CMK (cell line): ENCODE measurements around the gene HLA-DRB1.
"Not testable (repeated sequence)": the region's sequence is repeated elsewhere in the genome, so short reads cannot be mapped to it uniquely, and the experiment has no call there.

ENCODE experiments used
- DNase-seq: peaks from one replicate; pipeline ENCODE4 v3.0.0-alpha.2; 2010; ENCODE audit warnings: low read depth

The HLA-DRB1 gene

DNA sequence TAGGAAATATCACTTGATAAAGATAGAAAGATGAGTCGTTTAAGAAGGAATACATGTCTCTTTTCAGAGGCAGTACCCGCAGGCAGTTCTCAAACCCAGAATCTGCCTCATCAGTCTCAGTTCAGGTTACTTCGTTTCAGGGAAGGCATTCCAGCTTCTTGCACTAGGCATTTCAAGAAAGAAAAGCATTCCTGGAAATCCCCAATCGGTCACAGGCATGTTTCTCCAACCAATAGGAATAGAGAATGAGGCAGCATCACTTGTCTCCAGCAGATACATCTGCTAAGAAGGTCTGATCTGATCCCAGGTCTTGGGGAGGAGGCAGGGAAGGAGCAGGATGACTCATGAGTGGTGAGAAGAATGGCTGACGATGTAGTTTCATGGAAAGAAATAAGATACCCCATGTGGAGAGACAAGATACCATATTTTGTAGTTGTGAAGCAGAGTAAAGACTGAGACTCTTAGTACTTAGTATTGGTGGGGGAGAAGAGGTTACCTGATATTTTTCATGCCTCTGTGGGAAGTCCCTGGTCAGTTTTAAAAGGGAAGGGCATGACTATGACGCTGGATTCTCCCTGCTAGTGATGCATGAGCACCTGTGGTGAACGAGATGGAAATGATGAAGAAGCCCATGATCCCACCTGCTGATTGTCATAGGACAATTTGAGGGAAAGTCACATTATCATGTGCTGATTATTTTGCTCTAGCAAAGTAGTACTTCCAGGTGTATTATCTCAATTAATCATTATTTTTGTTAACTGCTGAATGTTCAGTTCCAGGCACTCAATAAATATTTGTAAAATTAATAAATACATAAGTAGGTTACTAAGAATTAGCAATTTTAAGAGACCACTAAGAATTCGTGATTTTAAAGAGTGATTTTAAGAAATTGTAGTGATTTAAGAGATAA lies 20.3 kb upstream of the HLA-DRB1 start:
- peak; percentile 62 for DNase-seq

DNA sequence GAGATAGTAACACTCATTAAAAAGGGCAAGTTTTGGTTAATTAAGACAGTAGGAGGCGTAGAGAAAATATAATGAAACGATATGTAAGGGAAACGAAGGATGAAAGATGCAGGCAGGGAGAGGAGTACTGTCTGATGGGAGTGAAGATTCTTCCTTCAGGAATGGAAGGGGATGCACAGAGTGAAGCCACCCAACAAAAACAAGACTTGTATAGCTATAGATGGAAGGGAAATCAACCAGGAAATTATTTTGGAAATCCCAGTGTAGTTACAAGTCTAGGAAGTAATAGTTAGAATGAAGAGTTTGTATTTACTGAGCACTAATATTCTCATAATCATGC lies 19.7 kb upstream of the HLA-DRB1 start:
- DNase-seq, result no peak

DNA sequence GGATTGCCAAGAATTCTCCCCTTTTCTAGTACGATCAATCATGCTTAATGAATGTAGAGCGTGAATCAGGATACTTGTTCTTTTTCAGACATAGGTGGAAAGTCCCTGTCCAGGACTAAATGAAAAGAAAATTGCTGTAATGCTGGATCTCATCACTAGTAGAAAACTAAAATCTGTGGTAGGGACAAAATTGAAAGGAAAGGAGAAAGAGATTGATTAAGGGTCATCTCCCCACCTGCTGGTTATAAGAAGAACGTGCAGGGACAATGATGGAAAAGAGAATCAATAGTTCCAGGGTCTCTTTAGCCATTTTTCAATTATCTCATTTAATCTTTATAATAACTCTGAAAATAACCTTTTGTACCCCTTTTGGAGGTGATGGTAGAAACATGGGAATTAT lies 18.7 kb upstream of the HLA-DRB1 start:
- DNase-seq, result no peak

DNA sequence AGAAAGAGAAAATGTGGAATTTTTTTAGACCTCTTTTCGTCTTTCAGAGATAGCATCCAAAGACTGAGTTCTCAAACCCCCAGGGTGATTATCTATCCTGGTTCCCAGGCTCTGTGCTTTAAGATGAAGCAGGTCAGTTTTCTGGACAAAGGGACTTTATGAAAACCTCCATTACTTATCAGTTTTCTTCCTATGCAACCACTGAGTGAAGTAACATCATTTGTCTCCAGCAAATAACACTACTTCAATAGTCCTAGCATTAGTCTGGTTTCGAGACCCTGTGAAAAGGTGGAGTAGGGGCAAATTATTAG lies 18.3 kb upstream of the HLA-DRB1 start:
- DNase-seq, result no peak

DNA sequence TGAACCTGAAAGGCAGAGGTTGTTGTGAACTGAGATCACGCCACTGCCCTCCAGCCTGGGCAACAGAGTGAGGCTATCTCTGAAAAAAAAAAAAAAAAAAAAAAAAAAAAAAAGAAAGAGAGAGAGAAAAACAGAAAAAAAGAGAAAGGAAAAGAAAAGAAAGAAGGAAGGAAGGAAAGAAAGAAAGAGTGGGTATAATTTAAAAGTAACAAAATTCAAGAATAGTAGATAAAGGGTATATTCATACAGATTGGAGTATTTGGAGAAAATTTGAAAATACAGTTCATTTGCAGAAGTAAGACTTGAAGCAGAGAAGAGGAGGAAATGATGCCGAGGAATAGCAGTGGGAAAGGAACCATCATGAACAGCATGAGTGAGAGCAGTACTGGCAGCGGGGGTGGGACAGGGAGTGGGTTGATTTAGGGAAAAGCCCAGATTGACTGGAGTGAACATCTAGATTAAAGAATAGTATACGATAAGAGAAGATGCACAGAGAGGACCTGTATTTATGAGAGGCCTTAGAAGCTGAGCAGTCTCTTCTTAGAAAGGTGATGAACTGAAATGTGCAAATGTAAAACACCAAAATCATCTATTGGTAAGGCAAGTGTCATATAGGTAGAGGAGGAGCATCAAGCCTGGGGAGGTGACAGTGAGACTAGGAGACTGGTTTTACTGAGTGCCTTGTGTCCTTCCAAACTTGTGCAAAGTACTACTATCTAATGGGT lies 17.8 kb upstream of the HLA-DRB1 start:
- no peak for DNase-seq

DNA sequence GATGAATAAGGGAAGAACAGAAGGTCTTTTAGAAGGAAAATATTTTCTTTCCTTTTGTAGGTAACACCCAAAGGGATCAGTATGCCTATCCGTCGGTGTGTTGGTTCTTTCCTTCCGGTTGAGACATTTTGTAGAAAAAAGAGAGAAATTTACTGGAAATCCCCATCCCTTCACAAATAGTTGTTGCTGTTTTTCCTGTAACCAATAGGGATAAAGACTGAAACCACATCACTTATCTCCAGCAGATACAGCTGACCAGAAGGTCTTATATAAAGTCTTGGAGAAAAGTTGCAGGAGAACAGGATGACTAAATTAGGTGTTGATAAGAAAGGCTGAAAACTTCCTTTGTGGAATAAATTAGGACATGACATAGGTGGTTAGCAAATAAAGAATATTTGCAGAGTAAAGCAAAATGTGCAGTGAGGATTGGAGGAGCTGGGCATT lies 14.8 kb upstream of the HLA-DRB1 start:
- DNase-seq, result no peak

DNA sequence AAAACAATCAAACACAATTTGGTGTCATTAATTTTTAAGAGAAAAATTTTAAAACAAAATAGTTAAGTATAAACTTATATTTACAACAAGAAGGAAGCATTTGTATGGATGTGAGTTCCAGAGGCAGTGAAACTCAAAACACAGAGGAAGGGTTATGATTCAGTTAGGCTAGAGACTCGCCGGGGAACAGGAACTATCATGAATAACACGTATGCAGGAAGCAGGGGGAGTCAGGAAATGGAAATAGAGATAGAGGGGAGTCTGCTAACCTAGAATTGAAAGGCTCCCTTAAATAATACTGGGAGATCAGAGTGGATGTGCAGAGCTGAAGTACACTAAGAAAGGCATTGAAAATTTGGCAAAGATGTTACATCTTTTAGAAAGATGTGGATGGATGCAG lies 14.2 kb upstream of the HLA-DRB1 start:
- no peak for DNase-seq

DNA sequence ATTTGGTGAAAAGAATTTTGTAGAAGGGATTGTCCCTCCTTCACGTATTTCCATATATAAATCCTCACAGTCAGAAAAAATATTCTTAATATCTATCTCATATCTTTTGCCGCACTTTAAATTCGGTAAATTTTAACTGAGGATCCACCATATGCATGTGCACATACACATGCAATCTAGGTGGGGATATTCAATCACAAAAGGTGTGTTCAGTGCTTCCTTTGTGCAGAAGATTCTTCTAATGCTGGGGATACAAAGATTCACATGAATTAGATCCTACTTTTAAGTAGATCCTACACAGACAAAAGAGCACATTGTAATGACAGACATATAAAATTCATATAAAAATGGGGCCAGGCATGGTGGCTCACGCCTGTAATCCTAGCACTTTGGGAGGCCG lies 13.6 kb upstream of the HLA-DRB1 start:
- no peak for DNase-seq

DNA sequence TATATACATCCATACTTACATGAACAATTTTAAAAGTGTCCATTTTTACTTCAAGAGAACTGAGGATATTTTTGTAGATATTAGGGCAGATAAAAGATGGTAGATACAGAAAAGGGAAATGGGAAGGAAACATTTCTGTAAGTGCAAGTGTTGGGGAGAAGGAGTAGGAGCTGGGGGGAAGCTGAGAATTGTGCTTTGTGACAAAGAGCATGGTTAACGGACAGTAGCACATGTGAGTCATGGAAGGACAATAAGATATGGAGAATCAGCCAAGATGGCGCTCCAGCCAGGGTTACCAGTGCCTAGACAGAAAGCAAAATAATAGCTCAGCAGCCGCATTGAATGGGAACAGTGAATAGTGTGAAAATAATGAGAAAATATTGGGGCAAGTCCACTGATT lies 12.7 kb upstream of the HLA-DRB1 start:
- no peak for DNase-seq

DNA sequence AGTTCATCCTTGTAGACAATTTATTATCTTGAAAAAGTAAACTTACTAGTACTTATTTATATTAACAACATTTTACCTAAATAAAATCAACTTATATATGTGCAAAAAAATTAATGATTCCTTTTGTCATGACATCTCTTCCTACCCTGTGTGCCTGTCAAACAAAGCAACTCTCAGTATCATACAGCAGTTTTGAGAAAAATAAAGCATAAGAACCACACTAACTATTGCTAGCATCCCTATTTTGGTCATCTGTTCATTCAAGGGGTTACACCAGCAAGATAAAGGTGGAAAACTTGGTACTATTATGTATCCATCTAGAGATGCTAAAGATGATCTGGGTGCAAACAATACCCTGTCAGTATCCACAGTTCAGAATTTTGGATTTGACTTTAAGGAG lies 7.4 kb upstream of the HLA-DRB1 start:
- no peak for DNase-seq

DNA sequence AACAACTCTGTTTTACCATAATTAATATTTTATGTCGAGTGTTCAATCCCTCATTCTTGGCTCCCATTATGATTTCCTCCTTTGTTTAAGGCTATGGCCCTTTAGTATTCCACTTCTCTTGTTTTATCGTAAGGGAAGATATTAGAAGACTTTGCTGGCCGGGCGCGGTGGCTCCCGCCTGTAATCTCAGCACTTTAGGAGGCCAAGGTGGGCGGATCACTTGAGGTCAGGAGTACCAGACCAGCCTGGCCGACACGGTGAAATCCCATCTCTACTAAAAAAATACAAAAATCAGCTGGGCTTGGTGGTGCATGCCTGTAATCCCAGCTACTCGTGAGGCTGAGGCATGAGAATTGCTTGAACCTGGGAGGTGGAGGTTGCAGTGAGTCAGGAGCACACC lies 1.1 kb upstream of the HLA-DRB1 start:
- DNase-seq, result not testable (repeated sequence)

DNA sequence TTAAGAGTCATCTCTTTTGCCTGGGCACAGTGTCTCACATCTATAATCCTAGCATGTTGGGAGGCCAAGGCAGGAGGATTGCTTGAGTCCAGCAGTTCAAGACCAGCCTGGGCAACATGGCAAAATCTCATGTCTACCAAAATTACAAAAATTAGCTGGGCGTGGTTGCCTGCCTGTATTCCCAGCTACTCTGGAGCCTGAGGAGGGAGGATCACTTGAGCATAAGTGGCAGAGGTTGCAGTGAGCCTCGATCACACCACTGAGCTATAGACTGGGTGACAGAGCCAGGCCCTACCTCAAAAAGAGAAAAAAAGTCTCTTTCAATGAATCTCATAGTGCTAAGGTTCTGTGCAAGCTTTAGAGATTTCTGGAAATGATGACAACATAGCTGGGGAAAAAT lies 1.5 kb downstream of the HLA-DRB1 start:
- DNase-seq, result no peak

DNA sequence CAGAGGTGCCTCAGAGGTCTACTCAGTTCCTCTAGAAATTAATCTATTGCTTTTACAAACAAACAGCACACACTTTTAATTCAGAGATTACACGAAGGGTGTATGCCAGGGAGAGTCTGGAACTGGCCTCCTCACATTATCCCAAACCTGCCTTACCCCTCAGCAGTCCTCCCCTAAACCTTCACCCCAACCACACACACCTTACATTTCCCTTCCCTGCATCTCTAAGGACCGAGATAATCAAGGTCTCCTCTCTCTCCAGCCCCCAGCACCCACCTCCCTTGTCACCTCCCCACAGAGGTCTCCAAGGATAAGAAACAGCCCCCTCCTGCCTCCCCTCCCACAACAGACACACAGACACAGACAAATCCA lies 6.1 kb downstream of the HLA-DRB1 start:
- no peak for DNase-seq

DNA sequence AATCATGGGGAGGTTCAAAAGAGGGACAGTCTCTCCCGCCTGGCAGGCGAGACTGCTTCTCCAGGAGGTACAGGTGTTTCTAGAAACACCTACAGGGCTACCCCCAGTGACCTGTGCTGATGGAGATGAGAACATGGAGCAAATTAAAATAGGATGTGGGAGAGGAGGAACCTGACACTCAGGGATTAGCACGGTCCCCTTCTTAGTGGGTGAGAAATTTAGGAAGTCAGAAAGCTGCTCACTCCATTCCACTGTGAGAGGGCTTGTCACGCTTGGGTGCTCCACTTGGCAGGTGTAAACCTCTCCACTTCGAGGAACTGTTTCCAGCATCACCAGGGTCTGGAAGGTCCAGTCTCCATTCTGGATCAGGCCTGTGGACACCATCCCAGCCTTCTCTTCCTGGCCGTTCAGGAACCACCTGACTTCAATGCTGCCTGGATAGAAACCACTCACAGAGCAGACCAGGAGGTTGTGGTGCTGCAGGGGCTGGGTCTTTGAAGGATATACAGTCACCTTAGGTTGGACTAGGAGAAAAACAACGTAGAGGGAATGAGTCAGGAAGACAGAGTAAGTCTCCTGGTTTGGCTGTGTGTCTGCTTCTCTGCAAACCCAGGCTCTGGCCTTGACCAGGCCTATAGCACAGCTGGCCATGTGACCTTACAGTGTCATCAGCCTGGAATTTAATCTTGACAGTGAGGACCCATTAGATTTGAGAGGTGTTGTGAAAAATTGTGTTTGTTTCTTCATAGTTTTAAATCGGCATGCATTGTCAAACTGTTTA lies 8.1 kb downstream of the HLA-DRB1 start:
- no peak for DNase-seq

DNA sequence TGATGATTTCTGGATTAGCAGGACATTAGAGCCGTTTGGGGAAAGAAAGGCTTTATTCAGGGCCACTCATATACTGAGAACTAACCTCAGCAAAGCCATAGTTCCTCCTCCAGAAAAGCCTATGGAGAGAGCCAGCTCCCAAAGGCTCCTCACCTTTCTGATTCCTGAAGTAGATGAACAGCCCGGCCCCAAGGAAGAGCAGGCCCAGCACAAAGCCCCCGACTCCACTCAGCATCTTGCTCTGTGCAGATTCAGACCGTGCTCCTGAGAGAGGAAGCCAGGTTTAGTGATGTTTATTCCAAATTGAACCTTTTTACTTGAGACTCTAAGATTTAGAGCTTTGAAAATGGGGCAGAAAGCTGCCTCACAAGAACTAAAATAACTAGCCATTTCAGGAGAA lies 9.1 kb downstream of the HLA-DRB1 start:
- no peak for DNase-seq

DNA sequence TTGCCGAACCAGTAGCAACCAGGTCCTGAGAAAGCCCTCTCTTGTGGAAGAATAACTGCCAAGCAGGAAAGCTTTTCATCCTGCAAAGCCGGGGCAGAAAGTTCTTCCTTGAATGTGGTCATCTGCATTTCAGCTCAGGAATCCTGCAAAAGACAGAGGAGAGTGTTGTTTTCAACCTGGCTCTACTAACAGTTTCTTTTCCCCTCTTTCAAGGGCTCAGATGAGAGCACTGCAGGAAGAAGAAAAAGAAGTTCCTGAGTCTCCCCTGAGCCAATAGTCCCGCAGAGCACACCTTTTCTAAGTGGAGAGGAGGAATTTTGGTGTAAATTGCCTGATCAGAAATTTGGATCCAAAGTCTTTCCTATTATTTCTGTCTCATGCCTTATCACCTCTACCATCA lies 10.7 kb downstream of the HLA-DRB1 start:
- DNase-seq, result no peak

DNA sequence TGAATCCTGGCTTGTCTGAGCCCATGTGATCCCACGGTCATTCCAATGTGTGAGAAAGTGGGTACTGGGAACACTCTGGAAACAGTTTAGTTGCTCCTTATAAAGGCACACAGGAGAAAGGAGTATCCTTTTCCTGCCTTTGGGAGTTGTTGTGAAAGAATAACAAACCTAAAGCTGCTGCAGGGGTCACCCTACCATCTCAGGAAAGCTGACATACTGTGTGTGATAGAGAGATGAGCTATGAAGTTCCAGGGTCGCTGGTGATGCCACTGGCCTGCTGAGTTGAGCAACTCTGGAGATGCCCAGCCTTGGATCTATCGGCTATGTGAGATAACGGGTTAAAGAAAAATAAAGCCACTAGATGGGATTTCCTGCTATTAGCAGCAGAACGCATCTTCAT lies 12.2 kb downstream of the HLA-DRB1 start:
- not testable (repeated sequence) for DNase-seq

DNA sequence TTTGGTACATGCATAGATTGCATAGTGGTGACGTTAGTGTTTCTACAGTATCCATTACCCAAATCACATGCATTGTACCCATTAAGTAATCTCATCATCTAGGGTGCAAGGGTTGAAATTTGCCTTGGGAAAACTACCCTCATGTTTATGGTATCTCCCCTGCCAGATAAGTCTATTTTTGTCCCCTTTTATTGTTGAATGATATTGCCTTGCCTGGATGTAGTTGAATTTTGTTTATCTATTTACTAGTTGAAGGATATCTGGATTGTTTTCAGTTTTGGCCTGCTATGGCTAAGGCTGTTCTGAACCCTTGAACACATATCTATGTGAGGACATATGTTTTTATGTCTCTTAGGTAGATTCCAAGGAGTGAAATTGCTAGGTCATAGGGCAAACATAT lies 13.4 kb downstream of the HLA-DRB1 start:
- no peak for DNase-seq

DNA sequence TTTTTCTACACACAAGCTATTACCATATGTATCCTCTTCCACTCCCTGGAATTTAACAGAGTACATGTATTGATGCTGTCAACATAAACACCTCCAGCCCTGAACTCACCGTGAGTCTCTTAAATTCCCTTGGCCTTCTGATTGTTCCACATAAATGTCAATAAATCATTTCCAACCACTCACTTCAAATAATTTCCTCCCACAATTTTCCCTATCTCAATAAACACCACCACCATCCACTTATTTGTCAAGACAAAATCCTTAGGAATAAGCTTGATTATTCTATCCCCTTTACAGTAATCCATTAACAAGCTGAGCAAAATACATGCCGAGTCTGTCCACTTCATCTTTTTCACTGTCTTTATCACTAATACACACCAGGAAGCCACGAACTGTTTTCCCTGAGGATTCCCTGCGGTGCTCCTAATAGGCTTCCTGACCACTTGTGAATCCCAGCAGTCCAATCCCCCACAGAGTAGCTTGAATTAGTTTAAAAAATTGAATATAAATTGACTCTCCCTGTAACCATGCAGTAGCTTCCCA lies 19.2 kb downstream of the HLA-DRB1 start:
- no peak for DNase-seq

DNA sequence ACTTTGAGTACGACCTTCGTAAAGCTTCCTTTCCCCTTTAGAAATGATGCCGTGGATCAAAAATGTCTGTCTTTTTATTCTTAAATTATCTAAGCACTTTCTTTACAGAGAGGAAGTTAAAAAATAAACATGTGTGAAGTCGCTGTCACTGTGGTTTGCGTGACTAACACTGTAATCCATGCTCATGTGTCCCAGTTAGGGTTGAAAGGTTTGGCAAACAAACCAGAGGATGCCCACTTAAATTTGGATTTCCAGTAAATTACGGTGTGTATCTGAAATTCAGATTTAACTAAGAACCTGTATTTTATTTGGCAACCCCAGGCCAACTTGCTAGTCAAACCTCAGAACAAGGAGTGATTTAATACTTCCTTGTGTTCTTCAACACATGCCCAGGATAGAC lies 21.1 kb downstream of the HLA-DRB1 start:
- DNase-seq, result no peak

DNA sequence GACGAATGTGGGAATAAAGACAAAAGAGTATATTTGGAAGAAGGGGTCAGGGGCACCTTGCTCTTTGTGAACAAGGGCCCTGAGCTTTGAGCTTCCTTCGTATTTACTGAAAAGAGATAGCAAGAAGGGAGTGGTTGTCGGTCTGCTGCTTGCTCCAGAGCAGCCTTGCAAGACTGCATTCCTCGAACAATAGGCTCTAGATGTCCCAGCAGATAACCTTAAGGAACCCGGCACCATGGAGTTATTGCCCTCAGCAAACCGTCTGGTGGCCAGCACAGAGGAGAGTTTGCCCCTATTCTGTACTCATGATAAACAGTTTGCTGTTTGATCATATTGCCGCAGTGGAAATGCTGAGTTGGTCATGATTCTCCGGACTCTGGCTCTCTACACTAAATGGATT lies 22.7 kb downstream of the HLA-DRB1 start:
- no peak for DNase-seq

DNA sequence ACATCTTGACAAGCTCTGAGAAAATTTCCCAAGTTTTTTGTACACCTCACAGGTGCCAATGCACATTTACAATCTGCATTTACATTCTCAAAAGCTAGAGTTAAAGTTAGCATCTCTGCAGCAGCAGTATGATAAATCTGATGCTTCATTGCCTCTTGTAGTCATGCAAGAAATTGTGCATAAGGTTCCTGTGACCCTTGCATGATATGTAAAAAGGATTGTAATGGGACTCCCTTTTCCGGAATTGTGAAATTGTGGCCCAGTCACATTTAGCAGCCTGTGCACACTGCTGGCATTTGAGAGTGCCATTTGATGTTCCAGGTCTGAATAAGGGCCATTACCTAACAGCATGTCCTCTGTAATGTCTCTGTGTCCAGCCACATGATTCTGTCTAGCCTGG lies 24.1 kb downstream of the HLA-DRB1 start:
- no peak for DNase-seq

DNA sequence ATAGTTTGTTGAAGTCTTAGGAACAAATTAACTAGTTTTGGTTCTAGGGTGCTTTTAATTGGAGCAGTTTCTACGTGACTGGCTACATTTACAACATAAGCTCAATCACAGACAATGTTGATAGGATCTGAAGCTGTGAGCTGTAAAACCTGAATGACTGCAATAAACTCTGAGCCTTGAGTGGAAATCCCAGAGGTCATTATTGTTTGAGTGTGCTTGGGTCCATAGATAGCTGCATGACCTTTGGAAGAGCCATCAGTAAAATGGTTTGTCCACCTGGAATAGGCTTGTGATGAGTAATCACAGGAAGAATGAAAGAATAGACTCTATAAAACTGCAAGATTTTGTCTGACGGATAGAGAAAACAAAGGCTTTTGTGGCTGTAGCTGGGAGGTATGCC lies 26.7 kb downstream of the HLA-DRB1 start:
- DNase-seq, result no peak
